Amygdala (tissue), 56 donors: ENCODE measurements around the gene SPEM3.
"Not testable (repeated sequence)": the region's sequence is repeated elsewhere in the genome, so short reads cannot be mapped to it uniquely, and the experiment has no call there.

Experiments
- DNase-seq, 56 donors: peaks; one replicate each; lab custom pipeline; 2025; lab: John Stamatoyannopoulos, UW

The SPEM3 gene

GRCh38 chr17:7466639-7467341 lies 38.1 kb downstream of the SPEM3 start:
- DNase-seq, result peak in 8 of 56 donors; percentile 18 to 89 (median 40)

- no peak for DNase-seq
Observed at GRCh38 chr17:7467498-7467897, 38.8 kb downstream of the SPEM3 start.

DNA sequence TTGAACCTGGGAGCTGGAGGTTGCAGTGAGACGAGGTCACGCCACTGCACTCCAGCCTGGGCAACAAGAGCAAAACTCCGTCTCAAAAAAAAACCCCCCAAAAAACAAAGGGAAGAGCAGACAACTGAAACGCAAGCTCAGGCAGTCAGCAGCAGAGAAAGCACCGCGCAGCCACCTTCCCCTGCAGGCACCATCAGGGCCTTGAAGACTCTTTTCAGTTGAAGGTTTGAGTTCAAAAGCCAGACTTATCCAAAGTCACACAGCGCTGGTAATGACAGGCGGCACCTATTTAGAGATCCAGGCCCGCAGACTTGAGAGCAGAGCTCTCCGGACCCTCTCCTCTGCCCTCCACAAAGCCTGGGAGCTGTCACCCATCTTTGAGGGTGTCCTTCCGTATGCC lies 39.6 kb downstream of the SPEM3 start:
- DNase-seq, result no peak

DNA sequence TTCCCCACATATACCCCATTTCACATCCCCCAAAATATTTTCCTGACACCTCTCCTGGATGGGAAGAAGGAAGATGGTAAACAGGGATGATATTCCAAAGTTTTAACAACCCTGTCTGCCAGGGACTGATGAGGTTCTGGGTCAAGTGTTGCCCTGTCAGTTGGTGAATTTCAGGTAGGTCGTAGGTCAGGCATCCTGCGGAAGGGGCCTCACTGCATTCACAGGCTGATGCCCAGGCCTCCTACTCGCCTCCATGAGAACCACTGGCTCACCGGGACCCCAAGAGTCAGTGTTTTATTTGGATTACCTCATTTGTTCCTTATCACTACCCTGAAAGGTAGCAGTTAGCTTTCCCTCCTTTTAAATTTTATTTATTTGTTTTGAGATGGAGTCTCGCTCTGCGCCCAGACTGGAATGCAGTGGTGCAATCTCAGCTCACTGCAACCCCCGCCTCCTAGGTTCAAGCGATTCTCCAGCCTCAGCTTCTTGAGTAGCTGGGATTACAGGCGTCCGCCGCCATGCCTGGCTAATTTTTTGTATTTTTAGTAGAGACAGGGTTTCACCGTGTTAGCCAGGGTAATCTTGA lies 40.2 kb downstream of the SPEM3 start:
- DNase-seq, result no peak

- not testable (repeated sequence) for DNase-seq
Observed at GRCh38 chr17:7469843-7470242, 41.2 kb downstream of the SPEM3 start.

GRCh38 chr17:7470457-7470973 lies 41.9 kb downstream of the SPEM3 start:
- DNase-seq, result not testable (repeated sequence)

GRCh38 chr17:7471729-7472128 lies 43.1 kb downstream of the SPEM3 start:
- no peak for DNase-seq

GRCh38 chr17:7474767-7475166 lies 46.1 kb downstream of the SPEM3 start:
- not testable (repeated sequence) for DNase-seq

DNA sequence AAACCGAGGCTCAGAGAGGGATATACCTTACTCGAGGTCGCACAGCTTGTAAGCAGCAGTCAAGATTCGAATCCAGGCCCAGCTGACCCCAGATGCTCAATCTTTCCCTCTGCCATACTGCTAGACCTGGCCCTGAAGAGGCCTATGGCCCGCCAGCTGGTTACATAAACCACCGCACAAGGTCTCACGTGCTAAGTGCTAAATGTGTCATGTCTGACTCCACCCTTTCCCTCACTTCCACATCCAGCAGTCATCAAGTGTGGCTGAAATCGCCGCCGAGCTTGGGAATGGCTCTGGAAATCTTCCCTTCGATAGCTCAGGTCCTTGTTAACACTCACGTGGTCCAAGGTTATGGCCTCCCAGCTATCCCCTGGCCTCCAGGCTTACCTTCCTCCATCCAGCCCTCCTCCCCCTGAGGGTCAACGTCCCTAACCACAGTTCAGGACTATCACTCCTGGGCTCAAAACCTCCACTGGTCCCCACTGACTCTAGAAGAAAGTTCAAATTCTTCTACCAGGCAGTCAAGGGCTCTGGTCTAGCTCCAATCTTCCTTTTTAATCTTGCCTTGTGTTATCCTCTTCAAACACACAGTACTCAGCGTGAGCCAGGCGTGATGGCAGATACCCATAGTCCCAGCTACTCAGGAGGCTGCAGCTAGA lies 47.2 kb downstream of the SPEM3 start:
- no peak for DNase-seq

DNA sequence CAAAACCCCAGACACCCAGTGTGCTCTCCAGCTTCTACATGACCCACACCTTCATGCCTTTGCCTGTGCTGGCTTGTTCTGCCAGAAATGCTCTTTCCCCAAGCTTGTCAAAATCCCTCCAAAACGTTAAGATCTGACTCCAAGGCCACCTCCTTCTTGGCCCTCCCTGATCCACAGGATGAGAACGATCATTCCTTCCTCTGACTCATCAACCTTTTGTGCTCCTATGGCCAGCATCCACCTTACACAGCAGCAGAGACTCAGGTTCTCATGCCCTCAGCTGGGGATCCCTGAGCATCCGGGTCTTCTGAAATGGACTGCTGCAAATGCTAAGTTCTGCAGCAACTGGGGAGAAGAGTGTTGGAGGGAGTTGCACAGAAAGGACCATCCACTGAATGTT lies 47.8 kb downstream of the SPEM3 start:
- DNase-seq, result no peak

DNA sequence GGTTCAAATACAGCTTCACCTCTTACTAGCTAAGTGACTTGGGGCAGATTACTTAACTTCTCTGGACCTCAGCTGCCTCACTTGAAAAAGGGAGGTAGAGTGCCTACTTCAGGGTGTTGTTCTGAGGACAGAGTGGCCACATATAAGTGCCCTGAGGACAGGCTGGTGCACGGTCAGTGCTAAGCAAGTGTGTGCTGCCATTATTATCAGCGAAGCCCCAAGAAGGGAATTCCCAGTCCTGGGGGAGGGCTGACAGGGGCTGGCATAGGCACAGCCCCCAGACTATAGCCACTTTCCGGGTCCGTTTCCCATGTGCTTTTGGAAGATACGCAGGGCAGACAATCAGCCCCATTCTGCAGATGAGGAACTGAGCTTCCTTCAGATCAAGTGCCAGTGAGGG lies 48.3 kb downstream of the SPEM3 start:
- DNase-seq, result no peak

- peak in 19 of 56 donors; percentile 15 to 63 (median 42) for DNase-seq
Observed at GRCh38 chr17:7477392-7478275, 49.0 kb downstream of the SPEM3 start.

DNA sequence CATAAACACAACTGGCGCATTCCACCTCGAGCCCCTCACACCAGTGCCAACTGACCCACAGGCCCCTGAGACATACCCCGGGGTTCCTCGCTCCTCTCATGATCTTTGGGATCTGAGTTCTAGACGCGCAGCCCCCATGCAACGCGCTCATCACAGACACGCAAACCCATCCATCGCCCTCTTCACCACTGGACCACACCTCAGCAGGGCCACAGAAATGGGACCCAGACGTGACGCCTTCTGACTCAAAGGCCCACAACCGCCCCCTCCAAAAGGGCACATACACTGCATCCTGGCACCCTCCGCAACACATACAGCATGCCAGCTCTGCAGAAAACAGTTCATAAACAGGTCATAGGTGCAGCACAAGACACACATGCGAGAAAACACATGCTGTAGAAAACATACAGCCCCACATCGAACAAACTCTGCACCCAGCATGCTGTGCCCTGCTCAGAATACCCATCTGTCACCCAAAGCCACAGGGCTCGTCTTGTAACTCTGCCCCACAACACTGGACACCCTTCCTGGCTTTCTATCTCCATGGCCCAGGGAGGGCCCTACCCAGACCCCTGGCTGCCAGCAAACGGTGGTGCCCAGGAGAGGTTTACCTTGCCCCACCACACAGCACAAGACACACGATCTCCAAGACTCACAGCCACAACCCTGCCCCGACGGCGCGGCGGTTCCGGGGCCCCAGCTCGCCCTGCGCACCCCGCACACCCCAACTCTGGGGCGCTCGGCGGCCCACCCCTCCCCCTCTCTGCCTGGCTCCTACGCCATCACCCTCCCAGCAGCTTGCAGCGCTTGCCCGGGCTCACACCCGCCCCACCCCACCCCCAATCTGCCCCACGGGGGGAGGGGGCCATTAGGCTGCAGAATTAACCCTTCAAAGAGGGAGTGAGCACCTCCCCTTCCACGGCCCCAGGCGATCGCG lies 49.9 kb downstream of the SPEM3 start:
- peak in 40 of 56 donors; percentile 20 to 78 (median 57) for DNase-seq

DNA sequence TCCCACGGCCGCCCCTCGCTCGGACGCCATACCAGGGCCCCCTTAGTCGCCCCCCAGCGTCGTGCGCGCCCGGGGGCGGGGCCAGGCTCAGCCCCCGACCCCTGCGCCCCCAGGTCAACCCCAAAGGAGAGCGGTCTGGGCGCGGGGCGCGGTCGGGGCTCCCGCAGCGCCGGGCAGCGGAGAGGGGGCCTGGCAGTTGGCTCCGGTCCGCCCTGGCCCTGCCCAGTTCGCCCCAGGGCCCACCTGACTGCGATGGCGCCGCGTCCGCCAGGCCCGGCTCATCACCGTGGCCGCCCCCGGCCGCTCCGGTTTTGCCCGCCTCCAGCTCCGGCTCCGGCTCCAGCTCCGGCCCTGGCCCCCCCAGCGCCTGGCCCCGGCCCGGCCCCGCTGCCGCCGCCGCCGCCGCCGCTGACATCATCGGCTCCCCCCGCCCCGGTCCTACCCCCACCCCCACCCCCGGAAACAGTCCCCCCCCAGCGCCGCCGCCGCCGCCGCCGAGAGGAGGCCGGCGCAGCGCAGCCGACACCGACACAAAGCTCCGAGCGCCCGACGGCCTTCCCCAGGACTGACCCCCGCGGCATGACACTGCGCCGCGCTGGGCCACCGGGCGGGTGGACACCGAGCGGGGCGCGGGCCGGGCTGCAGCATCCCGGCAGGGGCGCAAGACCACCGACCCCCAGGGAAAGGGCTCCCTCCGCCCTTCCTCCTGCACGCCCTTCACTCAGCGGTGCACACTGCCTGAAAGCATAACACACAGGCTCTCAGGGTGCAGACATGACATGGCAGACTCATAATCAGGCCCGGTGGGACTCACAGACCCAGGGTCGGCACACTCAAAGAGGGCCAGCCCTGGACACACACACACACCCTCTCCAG lies 50.8 kb downstream of the SPEM3 start, which contains the start of gene ZBTB4:
ZBTB4 (minus strand) TSS at position 419 of the 876 bp plus-strand sequence. CDS start 12,830 bp downstream, outside the sequence.
- peak in 36 of 56 donors; percentile 31 to 78 (median 58) for DNase-seq

DNA sequence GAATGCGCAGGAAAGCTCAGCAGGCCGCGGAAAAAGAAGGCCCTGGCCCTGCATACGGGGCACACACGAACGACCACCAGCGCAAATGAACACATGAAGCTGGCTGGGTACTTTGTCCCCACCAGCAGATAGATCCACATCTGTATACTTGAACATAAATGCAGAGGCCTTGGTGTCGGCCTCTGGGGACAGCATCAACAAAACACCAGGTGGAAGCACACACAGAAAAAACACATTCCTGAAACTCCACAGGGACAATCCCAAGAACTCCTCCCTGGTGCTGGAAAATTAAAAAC lies 51.4 kb downstream of the SPEM3 start:
- DNase-seq, result no peak

GRCh38 chr17:7481275-7481674 lies 52.6 kb downstream of the SPEM3 start, which contains the start of gene SLC35G6:
Gene SLC35G6, plus strand, starts transcription at chr17:7481446. Its CDS starts 71 bp downstream, at chr17:7481517.
- DNase-seq, result not testable (repeated sequence)

- DNase-seq, result not testable (repeated sequence)
Observed at GRCh38 chr17:7481842-7482741, 53.4 kb downstream of the SPEM3 start.
